Measurements from ENCODE around the gene FMR1NB. TPM values are rescaled to one million over a fixed set of nuclear protein-coding genes. Genes with fewer than 3 reads are reported as not detected.

Gene FMR1NB
- total RNA-seq, 1 donor from 2014 or later, result not detected

DNA sequence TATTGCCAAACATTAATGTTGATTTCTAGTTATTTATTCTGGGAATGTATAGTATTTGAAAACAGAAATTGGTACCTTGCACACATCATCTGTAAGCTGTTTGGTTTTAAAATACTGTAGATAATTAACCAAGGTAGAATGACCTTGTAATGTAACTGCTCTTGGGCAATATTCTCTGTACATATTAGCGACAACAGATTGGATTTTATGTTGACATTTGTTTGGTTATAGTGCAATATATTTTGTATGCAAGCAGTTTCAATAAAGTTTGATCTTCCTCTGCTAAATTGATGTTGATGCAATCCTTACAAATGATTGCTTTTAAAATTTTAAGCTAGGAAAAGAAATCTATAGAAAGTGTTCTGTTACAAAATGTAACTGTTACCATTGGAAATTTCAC lies 30.8 kb upstream of the FMR1NB start:
- no peaks in the 10 kb centered on the region for H3K9me3 ChIP-seq
- no peaks in the 10 kb centered on the region for H3K27me3 ChIP-seq
- DNase-seq (ENCODE audit: extremely low spot score in 2 of 2), result no peak
- no peak overlapping the region for H3K4me3 ChIP-seq
- H3K4me1 ChIP-seq, result no peaks in the 10 kb centered on the region
- H3K36me3 ChIP-seq, result peaks cover 0 to 11% of the 10 kb centered on the region in 2 donors
- intact Hi-C loops (cut with DNase I), result no loop called here
- TF ChIP-seq POLR2AphosphoS5 (IDR thresholded peaks at IDR 0.05; ENCODE audit: insufficient read depth in 1 of 2, low read depth in 1 of 2) (no peak), POLR2A (IDR thresholded peaks at IDR 0.05) (no peak)
- TF ChIP-seq, protein P1, sequence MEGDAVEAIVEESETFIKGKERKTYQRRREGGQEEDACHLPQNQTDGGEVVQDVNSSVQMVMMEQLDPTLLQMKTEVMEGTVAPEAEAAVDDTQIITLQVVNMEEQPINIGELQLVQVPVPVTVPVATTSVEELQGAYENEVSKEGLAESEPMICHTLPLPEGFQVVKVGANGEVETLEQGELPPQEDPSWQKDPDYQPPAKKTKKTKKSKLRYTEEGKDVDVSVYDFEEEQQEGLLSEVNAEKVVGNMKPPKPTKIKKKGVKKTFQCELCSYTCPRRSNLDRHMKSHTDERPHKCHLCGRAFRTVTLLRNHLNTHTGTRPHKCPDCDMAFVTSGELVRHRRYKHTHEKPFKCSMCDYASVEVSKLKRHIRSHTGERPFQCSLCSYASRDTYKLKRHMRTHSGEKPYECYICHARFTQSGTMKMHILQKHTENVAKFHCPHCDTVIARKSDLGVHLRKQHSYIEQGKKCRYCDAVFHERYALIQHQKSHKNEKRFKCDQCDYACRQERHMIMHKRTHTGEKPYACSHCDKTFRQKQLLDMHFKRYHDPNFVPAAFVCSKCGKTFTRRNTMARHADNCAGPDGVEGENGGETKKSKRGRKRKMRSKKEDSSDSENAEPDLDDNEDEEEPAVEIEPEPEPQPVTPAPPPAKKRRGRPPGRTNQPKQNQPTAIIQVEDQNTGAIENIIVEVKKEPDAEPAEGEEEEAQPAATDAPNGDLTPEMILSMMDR (IDR thresholded peaks at IDR 0.05), result no peak
- no peak overlapping the region for H3K27ac ChIP-seq

DNA sequence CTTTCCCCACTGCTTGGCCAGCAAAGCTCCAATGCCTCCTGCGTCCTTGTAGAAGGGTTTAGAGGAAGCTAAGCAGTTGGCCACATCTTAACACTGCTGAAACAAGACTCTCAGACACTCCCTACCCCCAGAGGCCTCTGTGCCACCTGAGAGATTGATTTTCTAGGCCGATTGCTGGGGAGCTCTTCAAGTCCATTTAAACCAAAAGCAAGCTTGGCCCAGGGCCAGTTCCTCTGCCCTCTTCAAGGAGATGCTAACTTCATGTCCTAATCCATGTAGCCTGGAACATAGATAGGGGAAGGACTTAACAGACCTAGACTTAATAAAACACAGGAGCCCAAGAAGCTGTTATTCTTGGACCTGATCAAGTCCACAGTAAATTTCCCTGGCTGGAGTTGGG lies 27.2 kb upstream of the FMR1NB start:
- Histone ChIP-seq H3K4me3 (no peak overlapping the region), H3K36me3 (peaks cover 0 to under 1% of the 10 kb centered on the region in 2 donors), H3K27ac (no peak overlapping the region), H3K9me3 (no peaks in the 10 kb centered on the region), H3K4me1 (no peaks in the 10 kb centered on the region), H3K27me3 (no peaks in the 10 kb centered on the region)
- TF ChIP-seq POLR2AphosphoS5 (IDR thresholded peaks at IDR 0.05; ENCODE audit: insufficient read depth in 1 of 2, low read depth in 1 of 2) (no peak), POLR2A (IDR thresholded peaks at IDR 0.05) (no peak)
- TF ChIP-seq, protein P1 (IDR thresholded peaks at IDR 0.05), result no peak
- intact Hi-C loops (cut with DNase I), result no loop called here
- DNase-seq (ENCODE audit: extremely low spot score in 2 of 2), result no peak

DNA sequence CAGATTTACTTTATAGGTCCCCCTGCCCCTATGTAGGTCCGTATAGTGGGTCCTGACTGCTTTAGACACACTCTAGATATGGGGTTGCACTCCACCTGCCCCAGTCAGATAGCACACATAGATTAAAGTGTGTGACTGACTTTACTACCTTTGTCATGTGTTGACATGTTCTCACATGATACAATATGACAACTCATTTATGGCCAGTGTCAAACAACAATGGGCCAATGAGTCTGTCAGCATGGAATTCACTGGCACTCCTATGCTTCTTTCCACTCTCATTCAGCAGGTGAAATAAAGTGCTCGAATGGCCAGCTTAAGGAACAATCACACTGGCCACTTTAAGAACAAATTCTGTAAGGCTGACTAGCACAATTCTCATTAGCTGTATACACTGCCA lies 23.8 kb upstream of the FMR1NB start:
- Histone ChIP-seq H3K9me3 (no peaks in the 10 kb centered on the region), H3K27me3 (no peaks in the 10 kb centered on the region), H3K4me3 (no peak overlapping the region), H3K36me3 (no peaks in the 10 kb centered on the region), H3K27ac (no peak overlapping the region), H3K4me1 (no peaks in the 10 kb centered on the region)
- no peak for DNase-seq (ENCODE audit: extremely low spot score in 2 of 2)
- TF ChIP-seq POLR2AphosphoS5 (IDR thresholded peaks at IDR 0.05; ENCODE audit: insufficient read depth in 1 of 2, low read depth in 1 of 2), result no peak
- TF ChIP-seq, protein P1 (IDR thresholded peaks at IDR 0.05), result no peak
- intact Hi-C loops (cut with DNase I), result no loop called here

DNA sequence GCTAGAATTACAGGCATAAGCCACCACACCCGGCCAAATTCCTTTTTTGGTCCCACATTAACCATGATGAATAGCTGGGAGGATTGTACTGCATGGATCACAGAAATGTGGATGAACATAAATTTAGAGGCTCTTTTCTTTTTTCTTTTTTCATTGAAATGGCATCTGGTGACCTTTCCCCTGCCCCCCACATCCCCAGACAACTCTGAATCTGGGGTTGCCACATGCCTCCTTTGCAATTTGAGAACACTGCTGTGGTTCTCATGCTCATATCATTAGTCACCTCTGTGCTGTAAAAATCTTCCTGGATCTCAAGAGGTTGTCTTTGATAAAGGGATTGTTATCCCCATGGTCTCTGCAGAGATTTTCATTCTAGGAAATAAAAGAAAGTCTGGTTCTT lies 22.8 kb upstream of the FMR1NB start:
- no peaks in the 10 kb centered on the region for H3K27me3 ChIP-seq
- DNase-seq (ENCODE audit: extremely low spot score in 2 of 2), result no peak
- no peak overlapping the region for H3K4me3 ChIP-seq
- no peaks in the 10 kb centered on the region for H3K9me3 ChIP-seq
- no peak overlapping the region for H3K27ac ChIP-seq
- intact Hi-C loops (cut with DNase I), result no loop called here
- no peaks in the 10 kb centered on the region for H3K4me1 ChIP-seq
- TF ChIP-seq POLR2AphosphoS5 (IDR thresholded peaks at IDR 0.05; ENCODE audit: insufficient read depth in 1 of 2, low read depth in 1 of 2), result no peak
- TF ChIP-seq, protein P1 (IDR thresholded peaks at IDR 0.05), result no peak
- no peak for TF ChIP-seq POLR2A (IDR thresholded peaks at IDR 0.05)
- no peaks in the 10 kb centered on the region for H3K36me3 ChIP-seq

DNA sequence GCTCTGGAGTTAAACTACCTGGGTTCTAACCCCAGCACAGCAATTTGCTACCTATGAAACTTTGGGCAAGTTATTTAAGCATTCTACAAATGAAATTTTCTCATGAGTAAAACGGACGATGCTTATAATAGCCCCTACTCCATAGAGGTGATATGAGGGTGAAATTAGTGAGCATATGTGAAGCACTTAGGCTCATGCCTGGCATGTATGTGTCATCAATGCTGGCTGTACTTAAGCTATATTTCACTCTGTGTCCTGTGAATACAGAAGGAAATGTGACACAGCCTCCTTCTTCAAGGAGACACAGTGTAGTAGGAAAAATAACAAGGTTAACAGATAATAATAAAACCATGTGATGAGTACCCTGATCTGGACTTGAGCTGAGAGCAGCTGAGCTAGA lies 20.4 kb upstream of the FMR1NB start:
- Histone ChIP-seq H3K27me3 (no peaks in the 10 kb centered on the region), H3K9me3 (no peaks in the 10 kb centered on the region), H3K4me3 (no peak overlapping the region), H3K36me3 (no peaks in the 10 kb centered on the region), H3K4me1 (no peaks in the 10 kb centered on the region), H3K27ac (no peak overlapping the region)
- no peak for DNase-seq (ENCODE audit: extremely low spot score in 2 of 2)
- intact Hi-C loops (cut with DNase I), result no loop called here
- TF ChIP-seq POLR2A (IDR thresholded peaks at IDR 0.05), result no peak
- TF ChIP-seq POLR2AphosphoS5 (IDR thresholded peaks at IDR 0.05; ENCODE audit: insufficient read depth in 1 of 2, low read depth in 1 of 2), result no peak
- TF ChIP-seq, protein P1 (IDR thresholded peaks at IDR 0.05), result no peak
